ENCODE results near the gene CDC73. TPM values are rescaled to one million over a fixed set of nuclear protein-coding genes. Genes with fewer than 3 reads are reported as not detected.

The CDC73 gene
- total RNA-seq, 1 experiment from 2014 or later = 10.0 TPM

DNA sequence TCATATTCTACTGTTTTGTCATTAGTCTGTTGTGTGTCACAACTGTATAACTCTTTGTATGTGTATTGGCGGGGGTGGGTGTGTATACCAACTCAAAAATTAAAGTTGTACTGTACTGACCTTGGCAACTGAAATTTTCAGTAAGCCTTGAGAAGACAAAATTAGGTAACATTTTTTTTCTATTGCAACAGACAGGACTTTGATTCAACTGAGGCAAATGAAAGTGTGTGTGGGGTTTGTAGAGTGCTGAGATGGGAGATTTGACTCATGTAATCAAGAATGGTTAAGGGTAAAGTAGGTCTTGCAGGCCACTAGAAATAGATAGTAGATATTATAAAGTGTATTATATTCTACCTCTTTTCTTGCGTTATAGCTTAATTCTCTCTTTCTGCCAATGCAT lies 79.2 kb downstream of the CDC73 start:
- CTCF ChIA-PET = no interaction called here
- H3K36me3 ChIP-seq (ENCODE audit: low read depth, low read length) = peaks cover 8% of the 10 kb centered on the region
- H3F3A ChIP-seq (ENCODE audit: low read length, unreplicated experiment) = no peaks in the 10 kb centered on the region
- H3K79me2 ChIP-seq (ENCODE audit: low read length) = 0 out of 2 replicates have a peak, but pooled peaks cover 4% of the 10 kb centered on the region
- no peak overlapping the region for H3K27ac ChIP-seq (ENCODE audit: low read length)
- H4K20me1 ChIP-seq (ENCODE audit: low read length) = no peaks in the 10 kb centered on the region
- no peaks in the 10 kb centered on the region for H3K27me3 ChIP-seq (ENCODE audit: low read length)
- DNase-seq (no peak), ATAC-seq (no peak)
- H3K9me3 ChIP-seq (ENCODE audit: low read length) = no peaks in the 10 kb centered on the region
- intact Hi-C loops (cut with micrococcal nuclease) = no loop called here
- no peak overlapping the region for H3K4me2 ChIP-seq (ENCODE audit: low read length)
- POLR2A ChIA-PET (ENCODE audit: unreplicated experiment) = interaction anchor here (0.5 kb wide), 1 partner anchor 86 kb away, joined by 4 read pairs; no protein-coding TSS in a partner anchor
- BruUV-seq (replicated peaks) = no TSS peak
- H3K9me2 ChIP-seq (replicated peaks; ENCODE audit: low read length) = no peaks in the 10 kb centered on the region
- H3K4me1 ChIP-seq (ENCODE audit: insufficient read depth, low read length) = no peaks in the 10 kb centered on the region; the same call in 1 of the 2 replicates
- no peak overlapping the region for H3K4me3 ChIP-seq (ENCODE audit: low read length)
- no peak overlapping the region for H3K9ac ChIP-seq (ENCODE audit: low read length)
- TF ChIP-seq, protein P1, sequence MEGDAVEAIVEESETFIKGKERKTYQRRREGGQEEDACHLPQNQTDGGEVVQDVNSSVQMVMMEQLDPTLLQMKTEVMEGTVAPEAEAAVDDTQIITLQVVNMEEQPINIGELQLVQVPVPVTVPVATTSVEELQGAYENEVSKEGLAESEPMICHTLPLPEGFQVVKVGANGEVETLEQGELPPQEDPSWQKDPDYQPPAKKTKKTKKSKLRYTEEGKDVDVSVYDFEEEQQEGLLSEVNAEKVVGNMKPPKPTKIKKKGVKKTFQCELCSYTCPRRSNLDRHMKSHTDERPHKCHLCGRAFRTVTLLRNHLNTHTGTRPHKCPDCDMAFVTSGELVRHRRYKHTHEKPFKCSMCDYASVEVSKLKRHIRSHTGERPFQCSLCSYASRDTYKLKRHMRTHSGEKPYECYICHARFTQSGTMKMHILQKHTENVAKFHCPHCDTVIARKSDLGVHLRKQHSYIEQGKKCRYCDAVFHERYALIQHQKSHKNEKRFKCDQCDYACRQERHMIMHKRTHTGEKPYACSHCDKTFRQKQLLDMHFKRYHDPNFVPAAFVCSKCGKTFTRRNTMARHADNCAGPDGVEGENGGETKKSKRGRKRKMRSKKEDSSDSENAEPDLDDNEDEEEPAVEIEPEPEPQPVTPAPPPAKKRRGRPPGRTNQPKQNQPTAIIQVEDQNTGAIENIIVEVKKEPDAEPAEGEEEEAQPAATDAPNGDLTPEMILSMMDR (conservative IDR thresholded peaks at IDR 0.05; ENCODE audit: low read depth, low read length) = no peak
- TF ChIP-seq EZH2 (IDR thresholded peaks at IDR 0.05; ENCODE audit: low read length, unreplicated experiment) (no peak), EZH2phosphoT487 (IDR thresholded peaks at IDR 0.05; ENCODE audit: borderline replicate concordance, low read length) (no peak)
- H2AFZ ChIP-seq (ENCODE audit: low read length) = no peak overlapping the region

DNA sequence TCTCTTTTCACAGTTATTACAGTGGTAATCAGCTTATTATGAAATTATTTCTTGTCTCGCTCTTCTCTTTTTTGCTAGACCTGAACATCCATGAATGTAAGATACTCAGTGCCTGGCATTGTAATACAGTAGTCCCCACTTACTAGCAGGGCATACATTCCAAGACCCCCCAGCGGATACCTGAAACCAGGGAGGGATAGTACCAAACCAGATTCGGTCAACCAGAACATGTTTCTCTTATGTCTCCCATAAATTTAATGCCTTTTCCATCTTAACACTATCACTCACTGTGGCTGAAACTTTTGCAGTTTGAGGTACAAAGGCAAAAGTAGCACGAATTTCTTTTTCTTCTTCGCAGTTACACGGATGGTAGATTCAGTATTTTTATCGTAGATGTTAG lies 89.2 kb downstream of the CDC73 start:
- BruUV-seq (replicated peaks) = TSS peak; percentile 95
- no peaks in the 10 kb centered on the region for H3K79me2 ChIP-seq (ENCODE audit: low read length)
- peaks cover 31% of the 10 kb centered on the region for H3K36me3 ChIP-seq (ENCODE audit: low read depth, low read length)
- H2AFZ ChIP-seq (ENCODE audit: low read length) = no peak overlapping the region
- CTCF ChIA-PET = no interaction called here
- H3K27ac ChIP-seq (ENCODE audit: low read length) = peak overlapping the region; percentile 90
- peaks cover 20% of the 10 kb centered on the region for H3K4me1 ChIP-seq (ENCODE audit: insufficient read depth, low read length)
- H3K9me3 ChIP-seq (ENCODE audit: low read length) = no peaks in the 10 kb centered on the region
- H3K4me3 ChIP-seq (ENCODE audit: low read length) = no peak overlapping the region
- no peaks in the 10 kb centered on the region for H3K9me2 ChIP-seq (replicated peaks; ENCODE audit: low read length)
- no peaks in the 10 kb centered on the region for H4K20me1 ChIP-seq (ENCODE audit: low read length)
- no peaks in the 10 kb centered on the region for H3K27me3 ChIP-seq (ENCODE audit: low read length)
- TF ChIP-seq EZH2phosphoT487 (IDR thresholded peaks at IDR 0.05; ENCODE audit: borderline replicate concordance, low read length) = no peak
- TF ChIP-seq EZH2 (IDR thresholded peaks at IDR 0.05; ENCODE audit: low read length, unreplicated experiment) = no peak
- TF ChIP-seq, protein P1 (conservative IDR thresholded peaks at IDR 0.05; ENCODE audit: low read depth, low read length) = no peak
- H3K4me2 ChIP-seq (ENCODE audit: low read length) = peak overlapping the region; percentile 66
- peaks cover 6% of the 10 kb centered on the region for H3F3A ChIP-seq (ENCODE audit: low read length, unreplicated experiment)
- DNase-seq = no peak
- intact Hi-C loops (cut with micrococcal nuclease) = no loop called here
- peak overlapping the region; percentile 53 for H3K9ac ChIP-seq (ENCODE audit: low read length)
- no peak; the same call in 1 of the 2 replicates for ATAC-seq
- POLR2A ChIA-PET (ENCODE audit: unreplicated experiment) = no interaction called here

DNA sequence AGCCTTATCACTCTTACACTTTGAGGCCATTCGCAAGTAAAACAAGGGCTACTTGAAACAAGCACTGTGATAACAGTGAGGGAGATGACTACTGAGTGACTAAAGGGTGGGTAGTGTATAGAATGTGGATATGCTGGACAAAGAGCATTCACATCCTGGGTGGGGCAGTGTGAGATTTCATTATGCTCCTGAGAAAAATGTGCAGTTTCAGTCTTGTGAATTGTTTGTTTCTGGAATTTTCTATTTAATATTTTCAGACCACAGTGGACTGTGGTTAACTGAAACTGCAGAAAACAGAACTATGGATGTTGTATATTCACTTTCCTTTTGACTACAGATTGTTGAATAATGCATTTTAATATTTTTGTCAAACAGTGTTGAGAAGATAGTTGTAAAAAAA lies 89.7 kb downstream of the CDC73 start:
- Histone ChIP-seq H3K79me2 (ENCODE audit: low read length) (no peaks in the 10 kb centered on the region), H3K9me3 (ENCODE audit: low read length) (no peaks in the 10 kb centered on the region), H3K36me3 (ENCODE audit: low read depth, low read length) (peaks cover 26% of the 10 kb centered on the region), H3K27me3 (ENCODE audit: low read length) (no peaks in the 10 kb centered on the region), H4K20me1 (ENCODE audit: low read length) (no peaks in the 10 kb centered on the region), H3K9me2 (replicated peaks; ENCODE audit: low read length) (no peaks in the 10 kb centered on the region), H2AFZ (ENCODE audit: low read length) (no peak overlapping the region), H3F3A (ENCODE audit: low read length, unreplicated experiment) (peaks cover 6% of the 10 kb centered on the region), H3K4me1 (ENCODE audit: insufficient read depth, low read length) (peaks cover 20% of the 10 kb centered on the region), H3K4me3 (ENCODE audit: low read length) (peak overlapping the region; percentile 13; the same call in 1 of the 2 replicates), H3K9ac (ENCODE audit: low read length) (peak overlapping the region; percentile 70), H3K27ac (ENCODE audit: low read length) (peak overlapping the region; percentile 90), H3K4me2 (ENCODE audit: low read length) (peak overlapping the region; percentile 66)
- ChIA-PET CTCF (no interaction called here), POLR2A (ENCODE audit: unreplicated experiment) (no interaction called here)
- intact Hi-C loops (cut with micrococcal nuclease) = no loop called here
- no TSS peak for BruUV-seq (replicated peaks)
- TF ChIP-seq, protein P1 (conservative IDR thresholded peaks at IDR 0.05; ENCODE audit: low read depth, low read length) = no peak
- TF ChIP-seq EZH2 (IDR thresholded peaks at IDR 0.05; ENCODE audit: low read length, unreplicated experiment) (no peak), EZH2phosphoT487 (IDR thresholded peaks at IDR 0.05; ENCODE audit: borderline replicate concordance, low read length) (no peak)
- DNase-seq (peak; percentile 87), ATAC-seq (peak; percentile 99)

All from PC-3 (cell line).